Measurements from ENCODE around the gene LRR1.
"Not testable (repeated sequence)": the region's sequence is repeated elsewhere in the genome, so short reads cannot be mapped to it uniquely, and the experiment has no call there.

Gene LRR1

GRCh38 chr14:49598485-49599300 is at the start of gene LRR1:
TSS of gene LRR1 (plus strand) at chr14:49598940. CDS start at chr14:49599021, 81 bp downstream.
- DNase-seq: peak; percentile 92

- no peak for DNase-seq
These were observed 49.3 kb upstream of the LRR1 start for GRCh38 chr14:49549446-49549845.

- no peak for DNase-seq
These were observed 48.9 kb upstream of the LRR1 start for GRCh38 chr14:49549881-49550280.

DNA sequence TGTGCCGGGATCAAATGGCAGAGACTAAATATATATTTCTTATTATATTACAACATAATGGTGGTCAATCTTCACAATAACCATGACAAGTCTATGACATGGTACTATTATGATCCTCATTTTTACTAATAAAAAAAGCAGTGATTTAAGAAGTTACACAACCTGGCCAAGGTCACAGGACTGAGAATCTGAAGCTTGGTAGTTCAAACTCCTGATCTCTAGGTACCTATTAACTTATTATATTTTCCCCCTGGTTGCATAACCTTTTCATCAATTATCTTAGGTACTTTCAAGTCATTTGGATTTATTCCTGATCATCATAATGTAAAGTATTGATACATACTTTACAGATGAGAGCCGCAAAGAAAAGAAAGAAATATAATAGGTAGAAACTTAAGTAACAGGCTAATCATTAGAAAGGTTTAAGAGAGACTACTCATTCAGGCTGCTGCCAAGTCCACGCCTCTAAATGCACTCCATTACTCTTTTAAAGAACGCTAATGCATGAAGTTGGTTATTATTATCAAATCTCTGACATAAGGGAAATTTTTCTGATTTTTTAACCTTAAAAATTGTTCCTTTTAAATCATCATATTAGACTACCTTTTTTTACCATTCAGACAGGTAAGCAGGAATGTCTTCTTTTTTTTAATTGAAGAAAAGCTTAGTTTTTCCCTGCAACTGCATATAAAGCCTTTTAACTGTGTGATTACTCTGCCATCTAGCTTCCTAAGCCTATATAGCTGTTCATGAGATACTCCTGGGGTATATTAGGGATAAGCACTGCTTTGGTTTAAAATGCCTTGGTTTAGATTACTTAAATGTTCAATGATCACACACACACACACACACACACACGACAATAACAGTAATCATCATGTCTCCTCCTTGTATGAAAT is 48.2 kb upstream of the LRR1 start:
- no peak for DNase-seq

DNA sequence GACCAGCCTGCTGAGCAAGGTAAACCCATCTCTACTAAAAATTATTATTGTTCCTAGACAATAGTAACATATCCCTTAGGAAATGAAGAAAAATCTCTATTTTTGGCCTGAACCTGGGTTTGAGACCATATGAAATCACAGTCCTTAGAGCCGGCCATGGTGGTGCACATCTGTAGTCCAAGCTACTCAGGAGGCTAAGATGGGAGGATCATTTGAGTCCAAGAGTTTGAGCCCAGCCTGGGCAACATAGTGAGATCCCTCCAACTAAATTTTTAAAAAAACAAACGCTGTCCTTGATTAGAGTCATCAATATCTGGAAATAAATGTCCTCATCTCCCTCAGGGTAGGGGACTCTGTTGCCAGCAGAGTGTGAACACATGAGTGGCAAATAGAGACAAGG is 47.2 kb upstream of the LRR1 start:
- no peak for DNase-seq

GRCh38 chr14:49553106-49553505 is 45.6 kb upstream of the LRR1 start:
- no peak for DNase-seq

DNA sequence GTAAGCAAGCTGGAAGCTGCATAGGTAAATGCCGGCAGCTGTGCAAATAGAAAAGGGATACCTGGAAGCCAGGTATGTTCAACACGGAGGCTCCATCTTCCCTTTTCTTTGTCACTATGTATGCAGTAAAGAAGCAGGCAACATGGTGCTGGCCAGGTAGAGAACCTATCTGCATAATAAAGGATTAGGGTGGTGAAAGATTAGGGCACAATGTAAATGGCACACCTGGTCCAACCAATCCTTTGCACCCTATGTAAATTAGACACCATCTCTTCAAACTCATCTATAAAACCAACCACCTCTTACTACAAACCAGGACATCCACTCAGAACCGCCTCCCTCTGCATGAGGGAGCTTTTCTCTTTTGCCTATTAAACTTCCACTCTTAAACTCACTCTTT is 44.8 kb upstream of the LRR1 start:
- DNase-seq: peak; percentile 88

- DNase-seq: no peak
These were observed 38.6 kb upstream of the LRR1 start for GRCh38 chr14:49559979-49560768.

DNA sequence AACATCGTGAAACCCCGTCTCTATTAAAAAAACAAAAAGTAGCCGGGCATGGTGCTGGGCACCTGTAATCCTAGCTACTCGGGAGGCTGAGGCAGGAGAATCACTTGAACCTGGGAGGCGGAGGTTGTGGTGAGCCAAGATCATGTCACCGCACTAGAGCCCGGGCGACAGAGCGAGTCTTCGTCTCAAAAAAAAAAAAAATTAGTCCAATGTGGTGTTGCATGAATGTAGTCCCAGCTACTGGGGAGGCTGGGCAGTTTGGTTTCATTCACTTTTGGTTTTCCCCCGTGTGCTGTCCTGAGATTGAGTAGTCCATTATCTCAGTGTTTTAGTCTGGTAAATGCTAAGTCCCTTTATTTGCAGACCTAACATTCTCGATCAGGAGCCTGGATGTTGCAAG is 32.0 kb upstream of the LRR1 start:
- DNase-seq: no peak

DNA sequence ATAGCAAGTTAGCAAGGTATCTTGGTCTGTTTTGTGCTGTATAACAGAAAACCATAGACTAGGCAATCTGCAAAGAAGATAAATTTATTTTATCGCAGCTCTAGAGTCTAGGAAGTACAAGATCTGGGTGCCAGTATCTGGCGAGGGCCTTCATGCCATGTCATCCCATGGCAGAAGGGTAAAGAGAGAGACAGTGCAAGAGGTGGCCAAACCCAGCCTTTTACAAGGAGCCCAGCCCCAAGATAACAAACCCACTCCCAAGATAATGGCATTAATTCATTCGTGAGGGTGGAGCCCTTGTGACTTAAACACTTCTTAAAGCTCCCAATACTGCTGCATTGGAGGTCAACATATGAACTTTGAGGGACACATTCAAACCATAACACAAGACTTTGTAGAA is 29.5 kb upstream of the LRR1 start:
- DNase-seq: no peak

DNA sequence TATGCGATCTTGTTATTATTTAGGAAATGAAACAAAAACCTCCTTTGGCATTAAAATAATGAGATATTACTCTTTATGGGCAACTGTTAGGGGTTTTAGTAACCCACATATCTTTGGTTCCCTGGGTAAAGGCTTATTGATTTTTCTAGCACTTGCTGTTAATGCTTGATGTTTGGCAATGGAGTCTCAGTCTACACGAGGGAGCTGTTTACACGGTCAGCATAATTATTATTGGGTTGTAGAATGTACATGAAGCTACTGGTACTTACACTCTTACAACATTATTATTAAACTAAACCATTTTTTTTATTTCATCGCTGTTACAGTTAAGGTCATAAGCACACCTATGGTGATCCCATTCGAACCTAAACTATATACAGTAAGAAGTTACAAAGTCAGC is 24.7 kb upstream of the LRR1 start:
- no peak for DNase-seq

DNA sequence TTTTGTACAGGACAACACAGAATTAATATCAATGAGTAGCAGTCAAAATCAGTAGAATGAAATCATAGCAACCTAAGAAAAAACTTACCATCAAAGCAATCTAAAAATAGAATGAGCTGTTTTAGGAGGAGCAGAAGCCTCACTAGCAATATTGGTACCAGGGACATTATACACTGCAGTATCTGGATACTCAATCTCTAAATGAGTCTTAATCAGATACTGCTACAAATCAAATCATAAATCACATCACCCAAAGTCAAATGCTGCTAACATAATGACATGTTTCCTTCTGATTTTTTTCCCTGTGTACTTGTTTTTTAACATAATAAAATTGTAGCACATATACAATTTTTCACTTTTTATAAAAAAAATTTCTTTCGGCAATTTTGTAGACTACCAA is 20.6 kb upstream of the LRR1 start:
- DNase-seq: no peak

DNA sequence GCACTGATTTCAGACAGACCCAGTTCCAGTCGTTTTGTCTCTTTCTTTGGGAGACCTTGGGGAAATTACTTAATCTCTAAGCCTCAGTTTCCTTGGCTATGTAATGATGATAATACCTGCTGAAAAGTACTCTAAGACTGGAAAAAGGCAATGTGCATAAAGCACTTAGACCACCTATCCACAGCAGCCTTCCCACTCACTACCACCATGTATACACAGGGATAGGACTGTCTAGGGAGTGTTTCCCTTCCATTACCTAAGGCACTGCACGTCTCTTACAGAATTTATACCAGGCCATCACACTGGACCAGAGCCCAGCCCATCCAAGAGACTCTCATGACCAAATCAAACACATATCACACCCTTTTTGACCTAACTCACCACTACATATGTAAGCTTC is 18.9 kb upstream of the LRR1 start:
- no peak for DNase-seq

GRCh38 chr14:49581209-49582112 is 17.3 kb upstream of the LRR1 start:
- DNase-seq: no peak

- DNase-seq: no peak
These were observed 16.4 kb upstream of the LRR1 start for GRCh38 chr14:49582113-49582977.

GRCh38 chr14:49583629-49584028 is 15.1 kb upstream of the LRR1 start:
- DNase-seq: no peak

- DNase-seq: no peak
These were observed 14.7 kb upstream of the LRR1 start for GRCh38 chr14:49584058-49584457.

- DNase-seq: not testable (repeated sequence)
These were observed 13.6 kb upstream of the LRR1 start for GRCh38 chr14:49584981-49585640.

- peak; percentile 99 for DNase-seq
These were observed 12.7 kb upstream of the LRR1 start, which contains the start of gene RPS29 for GRCh38 chr14:49585803-49586672. TSS of gene RPS29 (minus strand) at chr14:49586380. CDS start at chr14:49586346, 34 bp downstream.

Measured in NCI-H2029 (cell line).